ENCODE measurements around the gene ADGRB3.

The ADGRB3 gene

GRCh38 chr6:69146385-69146784 lies 511.3 kb downstream of the ADGRB3 start:
- no peak for DNase-seq

GRCh38 chr6:69155467-69155866 lies 520.4 kb downstream of the ADGRB3 start:
- no peak for DNase-seq

GRCh38 chr6:69162811-69163210 lies 527.7 kb downstream of the ADGRB3 start:
- peak; percentile 35 for DNase-seq

GRCh38 chr6:69164564-69165229 lies 529.6 kb downstream of the ADGRB3 start:
- peak; percentile 23 for DNase-seq

GRCh38 chr6:69179681-69180080 lies 544.6 kb downstream of the ADGRB3 start:
- DNase-seq = no peak

- no peak for DNase-seq
Measured at GRCh38 chr6:69180361-69181067, 545.4 kb downstream of the ADGRB3 start.

- no peak for DNase-seq
Measured at GRCh38 chr6:69181964-69182363, 546.9 kb downstream of the ADGRB3 start.

GRCh38 chr6:69185276-69185675 lies 550.2 kb downstream of the ADGRB3 start:
- no peak for DNase-seq

GRCh38 chr6:69202768-69203167 lies 567.7 kb downstream of the ADGRB3 start:
- no peak for DNase-seq

- DNase-seq = no peak
Measured at GRCh38 chr6:69216127-69216526, 581.0 kb downstream of the ADGRB3 start.

- no peak for DNase-seq
Measured at GRCh38 chr6:69217343-69217742, 582.3 kb downstream of the ADGRB3 start.

- no peak for DNase-seq
Measured at GRCh38 chr6:69220375-69220774, 585.3 kb downstream of the ADGRB3 start.

- DNase-seq = peak; percentile 68
Measured at GRCh38 chr6:69232008-69232407, 596.9 kb downstream of the ADGRB3 start.

GRCh38 chr6:69232496-69232895 lies 597.4 kb downstream of the ADGRB3 start:
- DNase-seq = peak; percentile 81

GRCh38 chr6:69232911-69233448 lies 597.9 kb downstream of the ADGRB3 start:
- DNase-seq = peak; percentile 81

- DNase-seq = no peak
Measured at GRCh38 chr6:69238067-69238466, 603.0 kb downstream of the ADGRB3 start.

GRCh38 chr6:69246983-69247382 lies 611.9 kb downstream of the ADGRB3 start:
- no peak for DNase-seq

GRCh38 chr6:69261010-69261409 lies 625.9 kb downstream of the ADGRB3 start:
- DNase-seq = no peak

- no peak for DNase-seq
Measured at GRCh38 chr6:69263297-69263696, 628.2 kb downstream of the ADGRB3 start.

- DNase-seq = no peak
Measured at GRCh38 chr6:69265090-69265489, 630.0 kb downstream of the ADGRB3 start.

- no peak for DNase-seq
Measured at GRCh38 chr6:69265706-69266105, 630.6 kb downstream of the ADGRB3 start.

GRCh38 chr6:69276204-69276603 lies 641.1 kb downstream of the ADGRB3 start:
- DNase-seq = no peak

GRCh38 chr6:69279805-69280204 lies 644.7 kb downstream of the ADGRB3 start:
- DNase-seq = no peak

GRCh38 chr6:69280858-69281257 lies 645.8 kb downstream of the ADGRB3 start:
- DNase-seq = no peak
